ENCODE data around the gene PSMD8. TPM values are rescaled to one million over a fixed set of nuclear protein-coding genes. Genes with fewer than 3 reads are reported as not detected.

Gene PSMD8
- total and polyA plus RNA-seq, 4 donors = 89.3 to 134 (median 119) TPM

DNA sequence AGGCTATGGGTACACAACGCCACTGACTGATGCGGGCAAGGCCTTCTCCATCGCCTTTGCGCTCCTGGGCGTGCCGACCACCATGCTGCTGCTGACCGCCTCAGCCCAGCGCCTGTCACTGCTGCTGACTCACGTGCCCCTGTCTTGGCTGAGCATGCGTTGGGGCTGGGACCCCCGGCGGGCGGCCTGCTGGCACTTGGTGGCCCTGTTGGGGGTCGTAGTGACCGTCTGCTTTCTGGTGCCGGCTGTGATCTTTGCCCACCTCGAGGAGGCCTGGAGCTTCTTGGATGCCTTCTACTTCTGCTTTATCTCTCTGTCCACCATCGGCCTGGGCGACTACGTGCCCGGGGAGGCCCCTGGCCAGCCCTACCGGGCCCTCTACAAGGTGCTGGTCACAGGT is 47.8 kb upstream of the PSMD8 start:
- H3K36me3 ChIP-seq (ENCODE audit: control insufficient read depth in 4 of 4, insufficient read depth in 3 of 4, low read depth in 1 of 4, low read length in 3 of 4) = peaks cover 0 to 10% (median under 1%) of the 10 kb centered on the region in 4 donors
- H3K9ac ChIP-seq (ENCODE audit: low read depth in 1 of 2, low read length in 2 of 2) = no peak overlapping the region
- 93% methylated on average over 22 of the region's 22 CpGs for WGBS
- no peaks in the 10 kb centered on the region for H3K27me3 ChIP-seq (ENCODE audit: control insufficient read depth in 4 of 4, insufficient read depth in 4 of 4, low read length in 3 of 4)
- TF ChIP-seq HNF4G (IDR thresholded peaks at IDR 0.05) = no peak
- no peak for TF ChIP-seq GABPA (IDR thresholded peaks at IDR 0.05 in 1 of 2, conservative IDR thresholded peaks at IDR 0.05 in 1 of 2)
- no peak for TF ChIP-seq TAF1 (conservative IDR thresholded peaks at IDR 0.05)
- TF ChIP-seq RXRA (IDR thresholded peaks at IDR 0.05) = no peak
- no peak for TF ChIP-seq HNF4A (conservative IDR thresholded peaks at IDR 0.05)
- no peak for TF ChIP-seq NR2F2 (IDR thresholded peaks at IDR 0.05)
- no peak for TF ChIP-seq RAD21 (IDR thresholded peaks at IDR 0.05)
- no peak for TF ChIP-seq JUND (IDR thresholded peaks at IDR 0.05)
- TF ChIP-seq, protein P1, sequence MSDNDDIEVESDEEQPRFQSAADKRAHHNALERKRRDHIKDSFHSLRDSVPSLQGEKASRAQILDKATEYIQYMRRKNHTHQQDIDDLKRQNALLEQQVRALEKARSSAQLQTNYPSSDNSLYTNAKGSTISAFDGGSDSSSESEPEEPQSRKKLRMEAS (IDR thresholded peaks at IDR 0.05) = no peak
- TF ChIP-seq, protein P2, sequence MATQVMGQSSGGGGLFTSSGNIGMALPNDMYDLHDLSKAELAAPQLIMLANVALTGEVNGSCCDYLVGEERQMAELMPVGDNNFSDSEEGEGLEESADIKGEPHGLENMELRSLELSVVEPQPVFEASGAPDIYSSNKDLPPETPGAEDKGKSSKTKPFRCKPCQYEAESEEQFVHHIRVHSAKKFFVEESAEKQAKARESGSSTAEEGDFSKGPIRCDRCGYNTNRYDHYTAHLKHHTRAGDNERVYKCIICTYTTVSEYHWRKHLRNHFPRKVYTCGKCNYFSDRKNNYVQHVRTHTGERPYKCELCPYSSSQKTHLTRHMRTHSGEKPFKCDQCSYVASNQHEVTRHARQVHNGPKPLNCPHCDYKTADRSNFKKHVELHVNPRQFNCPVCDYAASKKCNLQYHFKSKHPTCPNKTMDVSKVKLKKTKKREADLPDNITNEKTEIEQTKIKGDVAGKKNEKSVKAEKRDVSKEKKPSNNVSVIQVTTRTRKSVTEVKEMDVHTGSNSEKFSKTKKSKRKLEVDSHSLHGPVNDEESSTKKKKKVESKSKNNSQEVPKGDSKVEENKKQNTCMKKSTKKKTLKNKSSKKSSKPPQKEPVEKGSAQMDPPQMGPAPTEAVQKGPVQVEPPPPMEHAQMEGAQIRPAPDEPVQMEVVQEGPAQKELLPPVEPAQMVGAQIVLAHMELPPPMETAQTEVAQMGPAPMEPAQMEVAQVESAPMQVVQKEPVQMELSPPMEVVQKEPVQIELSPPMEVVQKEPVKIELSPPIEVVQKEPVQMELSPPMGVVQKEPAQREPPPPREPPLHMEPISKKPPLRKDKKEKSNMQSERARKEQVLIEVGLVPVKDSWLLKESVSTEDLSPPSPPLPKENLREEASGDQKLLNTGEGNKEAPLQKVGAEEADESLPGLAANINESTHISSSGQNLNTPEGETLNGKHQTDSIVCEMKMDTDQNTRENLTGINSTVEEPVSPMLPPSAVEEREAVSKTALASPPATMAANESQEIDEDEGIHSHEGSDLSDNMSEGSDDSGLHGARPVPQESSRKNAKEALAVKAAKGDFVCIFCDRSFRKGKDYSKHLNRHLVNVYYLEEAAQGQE (IDR thresholded peaks at IDR 0.05) = no peak
- H3K27ac ChIP-seq (ENCODE audit: low read depth in 1 of 2, low read length in 2 of 2) = no peak overlapping the region
- H3K4me1 ChIP-seq (ENCODE audit: control insufficient read depth in 4 of 4, insufficient read depth in 4 of 4, low read length in 3 of 4) = no peaks in the 10 kb centered on the region
- H3K4me3 ChIP-seq (ENCODE audit: low read depth in 1 of 3, low read length in 3 of 3) = no peak overlapping the region
- no peak for DNase-seq (ENCODE audit: low spot score)
- no peaks in the 10 kb centered on the region for H3K9me3 ChIP-seq (ENCODE audit: control insufficient read depth in 4 of 4, low read length in 3 of 4)

DNA sequence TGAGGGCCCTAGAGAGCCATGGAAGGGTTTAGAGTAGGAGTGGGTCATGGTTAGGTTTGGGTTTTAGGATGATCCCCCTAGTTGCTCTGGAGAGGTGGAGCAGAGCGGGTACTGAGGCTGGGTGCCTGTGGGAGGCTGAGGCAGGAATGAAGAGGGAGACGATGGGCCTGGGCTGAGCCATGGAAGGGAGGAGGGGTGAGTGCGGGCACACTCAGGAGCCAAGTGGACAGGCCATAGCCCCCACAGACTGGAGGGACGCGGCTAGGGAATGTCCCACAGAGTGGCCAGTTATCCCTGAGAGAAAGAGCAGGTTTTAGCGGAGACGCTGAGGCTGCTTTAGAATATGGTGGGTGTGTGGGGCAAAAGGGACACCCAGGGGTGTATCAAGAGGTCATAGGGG is 44.7 kb upstream of the PSMD8 start:
- H3K4me1 ChIP-seq (ENCODE audit: control insufficient read depth in 4 of 4, insufficient read depth in 4 of 4, low read length in 3 of 4) = no peaks in the 10 kb centered on the region
- TF ChIP-seq NR2F2 (IDR thresholded peaks at IDR 0.05) = no peak
- TF ChIP-seq YY1 (IDR thresholded peaks at IDR 0.05) = no peak
- TF ChIP-seq, protein P3, sequence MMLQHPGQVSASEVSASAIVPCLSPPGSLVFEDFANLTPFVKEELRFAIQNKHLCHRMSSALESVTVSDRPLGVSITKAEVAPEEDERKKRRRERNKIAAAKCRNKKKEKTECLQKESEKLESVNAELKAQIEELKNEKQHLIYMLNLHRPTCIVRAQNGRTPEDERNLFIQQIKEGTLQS (IDR thresholded peaks at IDR 0.05) = no peak
- TF ChIP-seq, protein P1 (IDR thresholded peaks at IDR 0.05) = no peak
- TF ChIP-seq FOXA2 (IDR thresholded peaks at IDR 0.05) = no peak
- no peak for TF ChIP-seq JUND (IDR thresholded peaks at IDR 0.05)
- H3K27ac ChIP-seq (ENCODE audit: low read depth in 1 of 2, low read length in 2 of 2) = no peak overlapping the region
- 95% methylated on average over 7 of the region's 7 CpGs for WGBS
- DNase-seq (ENCODE audit: low spot score) = no peak
- H3K4me3 ChIP-seq (ENCODE audit: low read depth in 1 of 3, low read length in 3 of 3) = no peak overlapping the region
- peaks cover 0 to 10% (median under 1%) of the 10 kb centered on the region in 4 donors for H3K36me3 ChIP-seq (ENCODE audit: control insufficient read depth in 4 of 4, insufficient read depth in 3 of 4, low read depth in 1 of 4, low read length in 3 of 4)
- no peak overlapping the region for H3K9ac ChIP-seq (ENCODE audit: low read depth in 1 of 2, low read length in 2 of 2)
- no peaks in the 10 kb centered on the region for H3K9me3 ChIP-seq (ENCODE audit: control insufficient read depth in 4 of 4, low read length in 3 of 4)
- H3K27me3 ChIP-seq (ENCODE audit: control insufficient read depth in 4 of 4, insufficient read depth in 4 of 4, low read length in 3 of 4) = no peaks in the 10 kb centered on the region

DNA sequence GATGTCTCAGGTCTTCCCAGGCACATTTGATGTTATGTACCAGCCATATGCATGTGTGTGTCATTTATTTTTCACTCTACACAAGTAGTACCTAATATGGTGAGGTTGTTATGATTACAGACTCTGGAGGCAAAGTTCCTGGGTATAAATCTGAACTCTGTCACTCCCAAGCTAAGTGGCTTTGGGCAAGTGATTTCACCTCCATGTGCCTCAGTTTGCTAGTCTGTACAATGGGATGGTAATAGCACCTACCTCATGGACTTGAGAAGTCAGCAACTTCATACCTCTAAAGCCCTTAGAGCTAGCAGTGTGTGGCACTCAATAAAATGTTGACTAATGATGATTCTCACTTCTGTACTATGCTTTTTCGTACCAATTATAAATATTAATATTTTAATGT is 42.6 kb upstream of the PSMD8 start:
- Histone ChIP-seq H3K36me3 (ENCODE audit: control insufficient read depth in 4 of 4, insufficient read depth in 3 of 4, low read depth in 1 of 4, low read length in 3 of 4) (peaks cover 0 to 10% (median under 1%) of the 10 kb centered on the region in 4 donors), H3K9ac (ENCODE audit: low read depth in 1 of 2, low read length in 2 of 2) (no peak overlapping the region), H3K27me3 (ENCODE audit: control insufficient read depth in 4 of 4, insufficient read depth in 4 of 4, low read length in 3 of 4) (no peaks in the 10 kb centered on the region), H3K4me3 (ENCODE audit: low read depth in 1 of 3, low read length in 3 of 3) (no peak overlapping the region), H3K27ac (ENCODE audit: low read depth in 1 of 2, low read length in 2 of 2) (no peak overlapping the region), H3K4me1 (ENCODE audit: control insufficient read depth in 4 of 4, insufficient read depth in 4 of 4, low read length in 3 of 4) (peaks cover 0 to 9% (median 0%) of the 10 kb centered on the region in 4 donors), H3K9me3 (ENCODE audit: control insufficient read depth in 4 of 4, low read length in 3 of 4) (no peaks in the 10 kb centered on the region)
- TF ChIP-seq, protein P2 (IDR thresholded peaks at IDR 0.05) = no peak
- TF ChIP-seq SP1 (IDR thresholded peaks at IDR 0.05) (no peak), HNF4A (conservative IDR thresholded peaks at IDR 0.05) (no peak), GABPA (IDR thresholded peaks at IDR 0.05 in 1 of 2, conservative IDR thresholded peaks at IDR 0.05 in 1 of 2) (no peak), FOXA2 (IDR thresholded peaks at IDR 0.05) (no peak), EGR1 (IDR thresholded peaks at IDR 0.05; ENCODE audit: low read depth in 2 of 2) (no peak), JUND (IDR thresholded peaks at IDR 0.05) (no peak), FOXA1 (IDR thresholded peaks at IDR 0.05) (no peak)
- TF ChIP-seq, protein P1 (IDR thresholded peaks at IDR 0.05) = no peak
- TF ChIP-seq, protein P4, sequence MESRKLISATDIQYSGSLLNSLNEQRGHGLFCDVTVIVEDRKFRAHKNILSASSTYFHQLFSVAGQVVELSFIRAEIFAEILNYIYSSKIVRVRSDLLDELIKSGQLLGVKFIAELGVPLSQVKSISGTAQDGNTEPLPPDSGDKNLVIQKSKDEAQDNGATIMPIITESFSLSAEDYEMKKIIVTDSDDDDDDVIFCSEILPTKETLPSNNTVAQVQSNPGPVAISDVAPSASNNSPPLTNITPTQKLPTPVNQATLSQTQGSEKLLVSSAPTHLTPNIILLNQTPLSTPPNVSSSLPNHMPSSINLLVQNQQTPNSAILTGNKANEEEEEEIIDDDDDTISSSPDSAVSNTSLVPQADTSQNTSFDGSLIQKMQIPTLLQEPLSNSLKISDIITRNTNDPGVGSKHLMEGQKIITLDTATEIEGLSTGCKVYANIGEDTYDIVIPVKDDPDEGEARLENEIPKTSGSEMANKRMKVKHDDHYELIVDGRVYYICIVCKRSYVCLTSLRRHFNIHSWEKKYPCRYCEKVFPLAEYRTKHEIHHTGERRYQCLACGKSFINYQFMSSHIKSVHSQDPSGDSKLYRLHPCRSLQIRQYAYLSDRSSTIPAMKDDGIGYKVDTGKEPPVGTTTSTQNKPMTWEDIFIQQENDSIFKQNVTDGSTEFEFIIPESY (IDR thresholded peaks at IDR 0.05) = no peak
- no peak for DNase-seq (ENCODE audit: low spot score)
- 76% methylated on average over 1 of the region's 1 CpG for WGBS

Measured in liver (tissue), 9 donors.